T-helper 9 cell (primary cell): ENCODE measurements around the gene TRPM7.
"Not testable (repeated sequence)": the region's sequence is repeated elsewhere in the genome, so short reads cannot be mapped to it uniquely, and the experiment has no call there.

Experiments used
- DNase-seq: peaks from one replicate; pipeline ENCODE4 v3.0.0-alpha.2; 2020
- total RNA-seq, 2 donors: gene quantifications; one replicate each; lab custom pipeline; 2026; lab: John Stamatoyannopoulos, UW

Gene TRPM7
- total RNA-seq = 137 to 269 reads per million in 2 donors

- peak; percentile 87 for DNase-seq
Observed at GRCh38 chr15:50686469-50687301, at the start of gene TRPM7. TRPM7 (minus strand) TSS chr15:50686797; CDS start chr15:50686533, 264 bp downstream.

- no peak for DNase-seq
Observed at GRCh38 chr15:50735156-50735555, 48.6 kb upstream of the TRPM7 start.

- DNase-seq = no peak
Observed at GRCh38 chr15:50726315-50726714, 39.7 kb upstream of the TRPM7 start.

- no peak for DNase-seq
Observed at GRCh38 chr15:50718700-50719125, 32.1 kb upstream of the TRPM7 start.

GRCh38 chr15:50712018-50712417 lies 25.4 kb upstream of the TRPM7 start:
- no peak for DNase-seq

- DNase-seq = no peak
Observed at GRCh38 chr15:50710585-50710984, 24.0 kb upstream of the TRPM7 start.

- DNase-seq = no peak
Observed at GRCh38 chr15:50707878-50708427, 21.4 kb upstream of the TRPM7 start.

- no peak for DNase-seq
Observed at GRCh38 chr15:50702762-50703334, 16.3 kb upstream of the TRPM7 start.

GRCh38 chr15:50698101-50698500 lies 11.5 kb upstream of the TRPM7 start:
- no peak for DNase-seq

GRCh38 chr15:50697109-50697797 lies 10.7 kb upstream of the TRPM7 start:
- no peak for DNase-seq

GRCh38 chr15:50694634-50695165 lies 8.1 kb upstream of the TRPM7 start:
- DNase-seq = not testable (repeated sequence)

GRCh38 chr15:50687302-50687902 lies 805 bp upstream of the TRPM7 start:
- DNase-seq = no peak

- peak; percentile 70 for DNase-seq
Observed at GRCh38 chr15:50685976-50686468, 575 bp downstream of the TRPM7 start.

GRCh38 chr15:50685191-50685975 lies 1.2 kb downstream of the TRPM7 start:
- no peak for DNase-seq

- no peak for DNase-seq
Observed at GRCh38 chr15:50681467-50681866, 5.1 kb downstream of the TRPM7 start.

GRCh38 chr15:50676799-50677483 lies 9.7 kb downstream of the TRPM7 start:
- no peak for DNase-seq

- no peak for DNase-seq
Observed at GRCh38 chr15:50675535-50676144, 11.0 kb downstream of the TRPM7 start.

GRCh38 chr15:50670115-50670514 lies 16.5 kb downstream of the TRPM7 start:
- DNase-seq = no peak

- no peak for DNase-seq
Observed at GRCh38 chr15:50669611-50670010, 17.0 kb downstream of the TRPM7 start.

- no peak for DNase-seq
Observed at GRCh38 chr15:50665938-50666337, 20.7 kb downstream of the TRPM7 start.
